VCaP (cell line): ENCODE measurements around the gene HYKK.
"Not testable (repeated sequence)": the region's sequence is repeated elsewhere in the genome, so short reads cannot be mapped to it uniquely, and the experiment has no call there.

Source experiments
- H3K27ac ChIP-seq: fragments of 450-650 bp; 2 replicates; pipeline ENCODE4 v1.5.1; 2017
- CTCF ChIP-seq: fragments of 450-650 bp; conservative IDR thresholded peaks from 2 replicates; pipeline ENCODE4 v1.5.1; 2017; ENCODE audit warnings: mild to moderate bottlenecking, moderate library complexity

HYKK gene

GRCh38 chr15:78492872-78493271, 14.5 kb upstream of the HYKK start:
- TF ChIP-seq CTCF: no peak
- H3K27ac ChIP-seq: peak overlapping the region; percentile 34

- no peak for TF ChIP-seq CTCF
- H3K27ac ChIP-seq: no peak overlapping the region
Measured at GRCh38 chr15:78501857-78502256, 5.5 kb upstream of the HYKK start.

GRCh38 chr15:78502641-78503040, 4.7 kb upstream of the HYKK start:
- TF ChIP-seq CTCF: no peak
- no peak overlapping the region for H3K27ac ChIP-seq

GRCh38 chr15:78507831-78508160, 419 bp downstream of the HYKK start:
- no peak for TF ChIP-seq CTCF
- peak overlapping the region; percentile 72 for H3K27ac ChIP-seq

- peak overlapping the region; percentile 72 for H3K27ac ChIP-seq
- TF ChIP-seq CTCF: no peak
Measured at GRCh38 chr15:78508272-78508671, 895 bp downstream of the HYKK start.

GRCh38 chr15:78509726-78510312, 2.4 kb downstream of the HYKK start:
- TF ChIP-seq CTCF: no peak
- no peak overlapping the region for H3K27ac ChIP-seq

GRCh38 chr15:78520035-78520434, 12.7 kb downstream of the HYKK start:
- not testable (repeated sequence) for H3K27ac ChIP-seq

DNA sequence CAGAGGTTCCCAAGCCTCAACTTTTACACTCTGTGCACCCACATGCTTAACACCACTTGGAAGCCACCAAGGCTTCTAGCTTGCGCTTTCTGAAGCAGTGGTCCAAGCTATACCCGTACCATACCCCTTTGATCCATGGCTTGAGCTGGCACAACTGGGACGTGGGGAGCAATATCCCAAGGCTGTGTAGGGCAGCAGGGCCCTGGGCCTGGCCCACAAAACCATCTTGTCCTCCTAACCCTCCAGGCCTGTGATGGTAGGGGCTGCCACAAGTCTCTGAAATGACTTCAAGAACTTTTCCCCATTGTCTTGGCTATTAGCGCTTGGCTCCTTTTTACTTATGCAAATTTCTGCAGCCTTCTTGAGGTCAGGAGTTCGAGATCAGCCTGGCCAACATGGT, 16.9 kb downstream of the HYKK start:
- TF ChIP-seq CTCF: no peak
- no peak overlapping the region for H3K27ac ChIP-seq
